ENCODE measurements around the gene HSDL2.
"Not testable (repeated sequence)": the region's sequence is repeated elsewhere in the genome, so short reads cannot be mapped to it uniquely, and the experiment has no call there.

HSDL2 gene

GRCh38 chr9:112505607-112506006 lies 125.7 kb downstream of the HSDL2 start:
- H3K4me3 ChIP-seq (ENCODE audit: low read depth, low read length) = no peak overlapping the region
- no peaks in the 10 kb centered on the region for H3K9me3 ChIP-seq
- H3K4me1 ChIP-seq = no peaks in the 10 kb centered on the region
- no peak for TF ChIP-seq CTCF (IDR thresholded peaks at IDR 0.05; ENCODE audit: low read depth, low read length)
- no peaks in the 10 kb centered on the region for H3K27me3 ChIP-seq
- H3K36me3 ChIP-seq = no peaks in the 10 kb centered on the region
- DNase-seq = no peak

- no peak for TF ChIP-seq CTCF (IDR thresholded peaks at IDR 0.05; ENCODE audit: low read depth, low read length)
- no peaks in the 10 kb centered on the region for H3K9me3 ChIP-seq
- no peak for DNase-seq
- H3K4me1 ChIP-seq = no peaks in the 10 kb centered on the region
- no peaks in the 10 kb centered on the region for H3K27me3 ChIP-seq
- no peaks in the 10 kb centered on the region for H3K36me3 ChIP-seq
- H3K4me3 ChIP-seq (ENCODE audit: low read depth, low read length) = no peak overlapping the region
Measured at GRCh38 chr9:112506571-112506970, 126.7 kb downstream of the HSDL2 start.

- no peaks in the 10 kb centered on the region for H3K4me1 ChIP-seq
- H3K9me3 ChIP-seq = no peaks in the 10 kb centered on the region
- no peak for TF ChIP-seq CTCF (IDR thresholded peaks at IDR 0.05; ENCODE audit: low read depth, low read length)
- H3K36me3 ChIP-seq = no peaks in the 10 kb centered on the region
- H3K27me3 ChIP-seq = no peaks in the 10 kb centered on the region
- no peak for DNase-seq
- no peak overlapping the region for H3K4me3 ChIP-seq (ENCODE audit: low read depth, low read length)
Measured at GRCh38 chr9:112507001-112507680, 127.2 kb downstream of the HSDL2 start.

- H3K36me3 ChIP-seq = no peaks in the 10 kb centered on the region
- DNase-seq = no peak
- no peak for TF ChIP-seq CTCF (IDR thresholded peaks at IDR 0.05; ENCODE audit: low read depth, low read length)
- no peaks in the 10 kb centered on the region for H3K27me3 ChIP-seq
- no peaks in the 10 kb centered on the region for H3K9me3 ChIP-seq
- H3K4me3 ChIP-seq (ENCODE audit: low read depth, low read length) = no peak overlapping the region
- no peaks in the 10 kb centered on the region for H3K4me1 ChIP-seq
Measured at GRCh38 chr9:112508377-112508776, 128.5 kb downstream of the HSDL2 start.

GRCh38 chr9:112512377-112512776 lies 132.5 kb downstream of the HSDL2 start:
- not testable (repeated sequence) for DNase-seq

GRCh38 chr9:112516769-112517168 lies 136.9 kb downstream of the HSDL2 start:
- no peaks in the 10 kb centered on the region for H3K9me3 ChIP-seq
- no peak for TF ChIP-seq CTCF (IDR thresholded peaks at IDR 0.05; ENCODE audit: low read depth, low read length)
- H3K4me3 ChIP-seq (ENCODE audit: low read depth, low read length) = no peak overlapping the region
- no peaks in the 10 kb centered on the region for H3K27me3 ChIP-seq
- DNase-seq = no peak
- H3K4me1 ChIP-seq = no peaks in the 10 kb centered on the region; the same call in 1 of the 2 replicates
- no peaks in the 10 kb centered on the region for H3K36me3 ChIP-seq

More at GRCh38 chr9:112512377-112512776, 132.5 kb downstream of the HSDL2 start:
- H3K27me3 ChIP-seq; H3K4me3 ChIP-seq (ENCODE audit: low read depth, low read length); H3K9me3 ChIP-seq; H3K4me1 ChIP-seq; H3K36me3 ChIP-seq: not testable (repeated sequence)

Measured in BE2C (cell line).